ENCODE results near the gene TUBGCP3. TPM values are rescaled to one million over a fixed set of nuclear protein-coding genes. Genes with fewer than 3 reads are reported as not detected.

The TUBGCP3 gene
- total RNA-seq, 1 experiment from 2014 or later, result 51.4 TPM

GRCh38 chr13:112453874-112454647, 133.9 kb downstream of the TUBGCP3 start:
- Histone ChIP-seq H2AFZ (ENCODE audit: low read depth, low read length, poor library complexity, severe bottlenecking) (no peak overlapping the region), H3K9me3 (ENCODE audit: control insufficient read depth in 1 of 2, insufficient read depth in 1 of 2, low read depth in 1 of 2, low read length in 2 of 2) (no peaks in the 10 kb centered on the region), H4K20me1 (ENCODE audit: insufficient read depth) (no peaks in the 10 kb centered on the region), H3K4me2 (ENCODE audit: low read length) (no peak overlapping the region), H3K27me3 (ENCODE audit: insufficient read depth, low read length) (no peaks in the 10 kb centered on the region), H3K9me2 (ENCODE audit: insufficient read depth) (no peaks in the 10 kb centered on the region), H3K4me1 (ENCODE audit: control insufficient read depth in 1 of 2, insufficient read depth in 2 of 2, low read length in 2 of 2) (no peaks in the 10 kb centered on the region), H3K9ac (ENCODE audit: low read length) (no peak overlapping the region), H3K27ac (ENCODE audit: low read depth, low read length) (no peak overlapping the region), H3K36me3 (ENCODE audit: control insufficient read depth in 1 of 2, insufficient read depth in 2 of 2, low read length in 2 of 2) (no peaks in the 10 kb centered on the region), H3K4me3 (replicated peaks in 1 of 2; ENCODE audit: low read depth in 1 of 2, low read length in 2 of 2) (no peak overlapping the region), H3K79me2 (ENCODE audit: insufficient read depth, low read length) (no peaks in the 10 kb centered on the region)
- intact Hi-C loops (cut with micrococcal nuclease), result no loop called here
- ChIA-PET RAD21 (ENCODE audit: low non-redundant PET in 1 of 2, low total read pairs in 2 of 2, uncharacterized antibody in 2 of 2, unreplicated experiment in 2 of 2) (no interaction called here), POLR2A (no interaction called here), CTCF (no interaction called here)
- ATAC-seq (no peak), DNase-seq (ENCODE audit: low read depth, low spot score) (no peak)
- no TSS peak for BruUV-seq (replicated peaks)
- TF ChIP-seq EZH2 (IDR thresholded peaks at IDR 0.05) (no peak), EGR1 (IDR thresholded peaks at IDR 0.05; ENCODE audit: low read depth) (no peak), POLR2AphosphoS5 (IDR thresholded peaks at IDR 0.05; ENCODE audit: low read depth, low read length) (no peak), CEBPB (IDR thresholded peaks at IDR 0.05; ENCODE audit: low read depth) (no peak), EZH2phosphoT487 (IDR thresholded peaks at IDR 0.05; ENCODE audit: borderline replicate concordance) (no peak), SIN3A (IDR thresholded peaks at IDR 0.05; ENCODE audit: low read depth) (no peak), JUND (IDR thresholded peaks at IDR 0.05) (no peak), MAX (IDR thresholded peaks at IDR 0.05) (no peak), ATF3 (IDR thresholded peaks at IDR 0.05) (no peak), ZBTB33 (IDR thresholded peaks at IDR 0.05; ENCODE audit: extremely low read depth, insufficient replicate concordance, low read length) (no peak), TCF7L2 (IDR thresholded peaks at IDR 0.05; ENCODE audit: borderline replicate concordance, extremely low read depth, insufficient read depth, insufficient read length) (no peak), RAD21 (IDR thresholded peaks at IDR 0.05; ENCODE audit: low read depth) (no peak), SRF (IDR thresholded peaks at IDR 0.05; ENCODE audit: low read depth) (no peak), POLR2A (IDR thresholded peaks at IDR 0.05; ENCODE audit: borderline replicate concordance, extremely low read depth, insufficient read depth, insufficient read length) (no peak), CTCF (IDR thresholded peaks at IDR 0.05 in 2 of 3, conservative IDR thresholded peaks at IDR 0.05 in 1 of 3; ENCODE audit: borderline replicate concordance in 1 of 3, insufficient read depth in 1 of 3, low read depth in 2 of 3, low read length in 2 of 3) (no peak), YY1 (IDR thresholded peaks at IDR 0.05; ENCODE audit: extremely low read depth, insufficient replicate concordance, low read depth, low read length) (no peak), FOSL1 (IDR thresholded peaks at IDR 0.05; ENCODE audit: low read depth) (no peak), REST (IDR thresholded peaks at IDR 0.05; ENCODE audit: low read depth) (no peak), SP1 (IDR thresholded peaks at IDR 0.05; ENCODE audit: low read depth) (no peak), ZNF274 (IDR thresholded peaks at IDR 0.05; ENCODE audit: low read depth, low read length) (no peak)

Measured in HCT116 (cell line).